Measurements from ENCODE around the gene TUBA3D. TPM values are rescaled to one million over a fixed set of nuclear protein-coding genes. Genes with fewer than 3 reads are reported as not detected.

Gene TUBA3D
- total and polyA plus RNA-seq, 9 of the 15 experiments (the other 6 are each of a cell fraction or from before 2014, with no cell fraction given) = not detected

GRCh38 chr2:131492418-131493198 is 16.7 kb downstream of the TUBA3D start (continued):
- TF ChIP-seq, protein P1, sequence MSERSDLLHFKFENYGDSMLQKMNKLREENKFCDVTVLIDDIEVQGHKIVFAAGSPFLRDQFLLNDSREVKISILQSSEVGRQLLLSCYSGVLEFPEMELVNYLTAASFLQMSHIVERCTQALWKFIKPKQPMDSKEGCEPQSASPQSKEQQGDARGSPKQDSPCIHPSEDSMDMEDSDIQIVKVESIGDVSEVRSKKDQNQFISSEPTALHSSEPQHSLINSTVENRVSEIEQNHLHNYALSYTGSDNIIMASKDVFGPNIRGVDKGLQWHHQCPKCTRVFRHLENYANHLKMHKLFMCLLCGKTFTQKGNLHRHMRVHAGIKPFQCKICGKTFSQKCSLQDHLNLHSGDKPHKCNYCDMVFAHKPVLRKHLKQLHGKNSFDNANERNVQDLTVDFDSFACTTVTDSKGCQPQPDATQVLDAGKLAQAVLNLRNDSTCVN (CRISPR knock-in tag; IDR thresholded peaks at IDR 0.05) = 0 out of 2 replicates have a peak, but pooled peaks have one; percentile 11
- TF ChIP-seq EZH2 (IDR thresholded peaks at IDR 0.05; ENCODE audit: borderline replicate concordance, low read depth, low read length) = no peak
- TF ChIP-seq CBFB (CRISPR knock-in tag; IDR thresholded peaks at IDR 0.05) = no peak
- TF ChIP-seq GATAD2A (IDR thresholded peaks at IDR 0.05) = no peak
- no peak for TF ChIP-seq TRIM24 (IDR thresholded peaks at IDR 0.05)
- TF ChIP-seq CCNT2 (IDR thresholded peaks at IDR 0.05; ENCODE audit: borderline replicate concordance, extremely low read depth, insufficient read length, low read depth, low read length) = peak; percentile 26
- TF ChIP-seq ZNF76 (CRISPR knock-in tag; IDR thresholded peaks at IDR 0.05; ENCODE audit: borderline replicate concordance) = no peak
- peak; percentile 89 for TF ChIP-seq HNRNPLL (IDR thresholded peaks at IDR 0.05; ENCODE audit: low read depth, low read length, poor library complexity, severe bottlenecking)
- TF ChIP-seq XRCC5 (IDR thresholded peaks at IDR 0.05; ENCODE audit: low read depth, low read length) = peak; percentile 77
- no peak for TF ChIP-seq XRCC3 (IDR thresholded peaks at IDR 0.05)
- peak; percentile 58; the same call in 1 of the 2 replicates for TF ChIP-seq JUND (IDR thresholded peaks at IDR 0.05; ENCODE audit: borderline replicate concordance, low read depth, low read length)
- TF ChIP-seq JUND (tag; IDR thresholded peaks at IDR 0.05; ENCODE audit: borderline replicate concordance, low read depth, low read length) = no peak; the same call in 2 of the 3 replicates
- TF ChIP-seq RHOXF2B (CRISPR knock-in tag; conservative IDR thresholded peaks at IDR 0.05) = no peak
- TF ChIP-seq, protein P2, sequence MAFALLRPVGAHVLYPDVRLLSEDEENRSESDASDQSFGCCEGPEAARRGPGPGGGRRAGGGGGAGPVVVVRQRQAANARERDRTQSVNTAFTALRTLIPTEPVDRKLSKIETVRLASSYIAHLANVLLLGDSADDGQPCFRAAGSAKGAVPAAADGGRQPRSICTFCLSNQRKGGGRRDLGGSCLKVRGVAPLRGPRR (CRISPR knock-in tag; IDR thresholded peaks at IDR 0.05) = no peak
- TF ChIP-seq STAG1 (CRISPR knock-in tag; IDR thresholded peaks at IDR 0.05; ENCODE audit: borderline replicate concordance) = no peak
- no peak for TF ChIP-seq SLC30A9 (CRISPR knock-in tag; IDR thresholded peaks at IDR 0.05)
- TF ChIP-seq ZKSCAN8 (CRISPR knock-in tag; IDR thresholded peaks at IDR 0.05) = peak; percentile 95
- TF ChIP-seq PRPF4 (IDR thresholded peaks at IDR 0.05; ENCODE audit: insufficient read depth, low read depth, low read length, poor library complexity, severe bottlenecking) = peak; percentile 23
- no peak for TF ChIP-seq ZSCAN32 (CRISPR knock-in tag; IDR thresholded peaks at IDR 0.05)
- TF ChIP-seq THAP7 (CRISPR knock-in tag; IDR thresholded peaks at IDR 0.05) = no peak
- TF ChIP-seq GTF2A2 (tag; IDR thresholded peaks at IDR 0.05) = no peak
- TF ChIP-seq TSC22D4 (tag; IDR thresholded peaks at IDR 0.05) = no peak
- TF ChIP-seq TAF9B (IDR thresholded peaks at IDR 0.05; ENCODE audit: partially characterized antibody) = peak; percentile 71
- peak; percentile 46; the same call in 1 of the 2 replicates for TF ChIP-seq POLR2AphosphoS5 (IDR thresholded peaks at IDR 0.05; ENCODE audit: control insufficient read depth, insufficient read depth, low read depth, low read length)
- no peak; the same call in 1 of the 2 replicates for TF ChIP-seq GATAD2B (IDR thresholded peaks at IDR 0.05; ENCODE audit: borderline replicate concordance)
- TF ChIP-seq POLR3A (IDR thresholded peaks at IDR 0.05; ENCODE audit: borderline replicate concordance, extremely low read depth, insufficient read depth, insufficient read length) = no peak

All from K562 (cell line).